Right renal cortex interstitium (tissue), 3 donors: ENCODE results near the gene TBC1D5. TPM values are rescaled to one million over a fixed set of nuclear protein-coding genes. Genes with fewer than 3 reads are reported as not detected.

Source experiments
- DNase-seq, 3 donors: peaks; one replicate each; pipeline ENCODE4 v3.0.0-alpha.2; 2013; ENCODE audit warnings: low read depth in 3 of 3, low spot score in 2 of 3
- polyA plus RNA-seq, 3 donors: library from polyadenylated mRNA; unstranded; fragments of 120-200 nt; gene quantifications; one replicate each; pipeline ENCODE4 v1.2.1, GENCODE V29; 2013; ENCODE audit not compliant: insufficient read length in 3 of 3

Gene TBC1D5
- polyA plus RNA-seq, 3 donors = 54.7 to 58.8 (median 55.2) TPM

DNA sequence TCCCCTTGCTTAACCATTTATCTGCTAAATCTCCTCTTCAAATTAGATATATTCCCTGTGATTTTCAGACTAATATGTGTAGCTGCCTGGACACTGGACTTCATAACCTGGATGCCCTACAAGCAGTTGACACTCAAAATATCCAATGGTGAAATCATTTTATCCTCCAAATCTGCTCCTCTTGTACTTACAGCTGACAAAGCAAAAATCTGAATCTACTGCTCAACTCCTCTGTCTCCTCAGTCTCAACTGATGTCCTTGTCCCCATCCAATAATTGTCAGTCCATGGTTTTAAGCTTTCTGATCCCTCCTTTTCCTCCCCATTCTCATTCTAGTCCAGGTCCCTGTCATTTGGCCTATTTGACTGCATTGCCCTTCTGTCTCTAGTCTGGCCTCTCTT, 411.8 kb downstream of the TBC1D5 start:
- DNase-seq = no peak

GRCh38 chr3:17329927-17330326, 412.5 kb downstream of the TBC1D5 start:
- no peak for DNase-seq

DNA sequence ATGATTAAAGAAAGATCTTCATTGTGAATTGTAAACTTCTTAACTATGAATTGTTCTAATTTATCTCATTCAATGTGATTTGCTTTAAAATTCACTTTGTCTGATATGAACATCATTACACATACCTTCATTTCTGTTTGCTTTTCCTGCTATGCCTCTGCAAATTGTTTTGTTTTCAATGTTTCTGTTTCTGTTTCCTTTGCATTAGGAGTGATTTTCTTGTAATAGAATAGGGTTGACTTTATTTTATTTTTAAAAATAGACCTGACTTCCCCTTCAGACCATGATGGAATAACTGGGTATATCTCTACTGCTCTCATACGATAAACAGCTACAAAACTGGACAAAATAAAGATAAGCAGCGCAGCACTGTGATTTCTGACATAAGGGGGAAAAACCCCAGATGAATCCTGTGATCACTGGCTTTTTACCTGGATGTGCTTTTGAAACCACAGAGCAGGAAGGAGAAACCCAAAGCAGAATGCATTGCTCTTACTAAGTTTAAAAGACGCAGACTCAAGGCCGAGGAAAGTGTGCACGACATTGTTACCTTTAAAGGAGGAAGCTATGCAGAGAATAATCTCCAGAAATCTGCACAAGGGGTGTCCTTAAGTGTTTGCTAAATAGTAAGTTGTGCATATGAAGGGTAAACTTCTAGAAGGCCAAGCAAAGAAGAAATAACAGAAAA, 420.2 kb downstream of the TBC1D5 start:
- DNase-seq = no peak

DNA sequence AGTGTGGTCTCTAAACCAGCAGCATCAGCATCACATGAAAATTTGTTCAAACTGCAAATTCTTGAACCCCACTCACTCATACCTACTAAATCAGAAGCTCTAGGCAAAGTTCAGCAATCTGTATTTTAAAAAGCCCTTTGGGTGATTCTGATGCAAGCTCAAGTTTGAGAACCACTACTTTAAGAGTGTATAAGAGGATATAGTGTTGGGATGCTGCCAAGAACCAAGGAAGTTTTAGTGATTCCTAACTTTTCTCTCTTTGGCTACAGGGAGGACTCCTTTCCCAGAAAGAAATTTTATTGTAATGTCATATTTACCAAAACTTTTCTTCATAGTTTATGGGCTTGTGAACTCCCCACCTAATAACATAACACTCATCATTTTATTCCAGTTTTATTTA, 422.2 kb downstream of the TBC1D5 start:
- no peak for DNase-seq

- no peak for DNase-seq
Observed at GRCh38 chr3:17315897-17316296, 426.5 kb downstream of the TBC1D5 start.

DNA sequence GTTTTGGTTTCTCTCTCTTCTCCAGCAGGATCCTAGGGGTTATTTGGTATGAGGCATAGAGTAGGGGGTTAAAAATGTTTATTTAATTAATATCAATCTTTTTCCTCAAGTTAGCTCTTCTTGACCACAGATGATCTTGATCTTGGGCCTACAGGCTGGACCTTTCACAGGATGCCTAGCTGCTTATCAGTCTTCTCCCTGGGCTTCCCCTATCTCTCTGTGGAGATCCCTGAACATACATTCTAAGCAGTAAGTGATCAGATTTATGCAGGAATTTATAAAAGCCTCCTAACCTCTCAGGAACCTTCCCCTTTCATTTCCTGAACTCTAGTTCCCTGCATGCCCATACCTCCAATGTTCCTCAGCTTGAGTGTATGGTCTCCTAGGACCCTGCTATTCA, 428.3 kb downstream of the TBC1D5 start:
- DNase-seq = no peak

DNA sequence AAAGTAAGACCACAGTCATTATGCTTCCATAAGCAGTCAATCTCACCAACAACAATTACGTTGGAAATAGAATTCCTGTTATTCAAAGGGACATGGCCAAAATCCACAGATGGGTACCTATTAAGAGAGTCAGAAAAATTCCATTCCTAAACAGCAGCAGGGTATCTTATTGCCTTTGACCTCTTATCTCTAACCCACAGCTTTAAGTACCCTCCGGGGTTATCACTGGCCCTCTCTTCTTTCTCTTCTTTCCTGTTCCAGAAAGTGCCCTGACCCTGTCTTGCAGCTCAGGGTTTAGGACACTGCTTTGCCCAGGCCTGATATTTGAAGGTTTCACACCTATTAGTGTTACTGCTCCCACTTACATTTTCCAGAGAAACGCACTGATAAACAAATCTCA, 428.7 kb downstream of the TBC1D5 start:
- DNase-seq = no peak

DNA sequence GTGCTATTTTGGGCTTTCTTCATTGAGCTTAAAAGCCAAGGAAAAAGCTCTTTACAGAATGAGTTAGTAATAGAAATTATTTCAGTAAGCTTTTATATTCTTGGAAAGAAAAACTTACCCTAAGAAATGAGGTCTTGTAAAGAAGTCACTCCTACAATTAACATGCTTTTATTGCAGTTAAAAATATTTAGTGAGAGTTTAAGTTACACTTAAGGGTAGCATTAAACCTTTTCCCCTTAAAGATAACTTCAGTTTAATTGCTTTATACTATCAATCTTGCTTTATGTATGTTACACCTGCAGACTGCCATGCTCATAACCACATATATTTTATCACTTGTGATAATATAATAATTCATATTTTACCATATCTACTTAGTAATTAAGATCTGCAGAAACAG, 431.4 kb downstream of the TBC1D5 start:
- no peak for DNase-seq

DNA sequence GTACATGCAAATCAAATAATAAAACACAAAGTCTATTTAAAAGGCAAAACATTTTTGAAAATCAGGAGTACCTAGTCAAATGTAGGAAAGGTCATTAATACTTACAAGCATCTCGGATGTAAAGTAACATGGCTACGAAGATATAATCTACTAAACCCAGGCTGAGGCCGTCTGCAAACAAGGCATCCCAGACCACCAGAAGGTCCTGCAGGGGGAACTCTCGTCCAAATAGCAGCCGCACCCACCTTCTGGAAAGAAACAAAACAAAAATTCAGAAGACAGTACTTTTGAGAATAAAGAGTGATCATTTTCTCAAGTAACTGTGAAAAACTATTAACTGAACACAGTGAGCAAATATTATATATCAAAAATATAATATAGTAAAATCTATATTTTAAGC, 434.5 kb downstream of the TBC1D5 start:
- no peak for DNase-seq

DNA sequence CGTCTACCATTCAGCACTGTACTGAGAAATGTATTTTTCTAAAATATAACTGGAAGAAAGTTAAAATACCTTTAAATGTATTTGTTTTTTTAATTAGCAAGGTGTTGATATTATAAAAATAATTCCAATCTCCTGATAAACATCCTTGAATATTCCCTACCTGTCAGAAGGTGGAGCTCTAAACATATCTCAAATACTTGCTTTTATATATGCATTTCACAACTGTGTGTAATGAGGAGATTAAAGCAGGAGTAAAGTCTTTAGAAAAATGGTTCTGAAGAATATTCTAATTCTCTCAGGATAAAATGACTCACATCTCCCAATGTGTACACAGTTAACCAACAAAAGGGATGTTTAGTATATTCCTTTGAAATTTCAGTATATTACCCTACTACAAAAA, 434.9 kb downstream of the TBC1D5 start:
- DNase-seq = no peak

DNA sequence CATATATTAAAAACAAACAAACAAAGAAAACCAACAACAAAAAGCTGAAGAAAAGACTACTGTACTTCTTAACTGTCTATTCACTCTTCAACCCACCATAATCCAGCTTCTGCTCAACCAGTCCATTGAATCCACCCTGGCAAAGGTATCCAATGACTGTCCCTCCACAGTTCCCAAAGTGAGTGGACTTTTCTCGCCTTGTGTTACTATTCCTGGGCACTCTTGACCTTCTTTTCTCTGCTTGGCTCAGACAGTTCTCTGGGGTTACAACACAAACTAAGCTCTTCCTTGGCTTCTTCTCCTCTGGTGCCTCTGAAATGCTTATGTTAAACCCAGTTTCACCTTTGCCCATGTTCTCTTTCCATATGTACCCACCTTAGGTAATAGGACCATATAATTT, 437.5 kb downstream of the TBC1D5 start:
- DNase-seq = no peak

DNA sequence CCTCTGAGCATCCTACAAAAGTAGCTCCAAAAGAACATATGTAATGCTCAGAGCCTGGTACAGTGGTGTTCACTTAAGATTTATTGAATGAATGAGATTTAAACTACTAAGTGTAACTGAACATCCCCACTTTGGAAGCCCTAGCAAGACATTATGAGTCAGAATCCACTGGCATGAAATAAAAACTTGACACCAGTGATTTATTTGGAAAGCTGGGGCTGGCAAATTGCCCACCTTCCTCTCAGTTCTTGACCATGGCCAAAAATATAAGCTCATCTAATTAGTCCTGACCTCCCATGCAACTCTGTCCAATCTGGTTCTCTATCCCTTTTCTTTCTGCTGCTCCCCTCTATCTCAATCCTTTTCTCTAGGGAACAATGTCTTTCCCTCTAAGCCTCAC, 439.7 kb downstream of the TBC1D5 start:
- no peak for DNase-seq

DNA sequence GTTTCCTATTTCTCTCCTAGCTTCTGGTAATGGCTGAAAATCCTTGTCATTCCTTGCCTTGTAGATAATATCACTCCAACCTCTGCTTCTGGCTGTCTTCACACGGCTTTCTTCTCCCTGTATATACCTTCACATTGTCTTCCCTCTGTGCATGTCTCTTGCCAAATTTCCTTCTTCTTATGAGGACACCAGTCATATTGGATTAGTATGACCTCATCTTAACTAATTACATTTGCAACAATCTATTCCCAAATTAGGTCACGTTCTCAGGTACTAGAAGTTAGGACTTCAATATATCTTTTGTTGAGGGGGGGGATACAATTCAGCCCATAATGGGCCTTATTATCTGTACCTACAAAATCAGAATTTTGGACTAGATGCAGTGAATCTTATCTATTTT, 440.3 kb downstream of the TBC1D5 start:
- DNase-seq = no peak

GRCh38 chr3:17301271-17301670, 441.2 kb downstream of the TBC1D5 start:
- no peak for DNase-seq

- DNase-seq = no peak
Observed at GRCh38 chr3:17300441-17300840, 442.0 kb downstream of the TBC1D5 start.

DNA sequence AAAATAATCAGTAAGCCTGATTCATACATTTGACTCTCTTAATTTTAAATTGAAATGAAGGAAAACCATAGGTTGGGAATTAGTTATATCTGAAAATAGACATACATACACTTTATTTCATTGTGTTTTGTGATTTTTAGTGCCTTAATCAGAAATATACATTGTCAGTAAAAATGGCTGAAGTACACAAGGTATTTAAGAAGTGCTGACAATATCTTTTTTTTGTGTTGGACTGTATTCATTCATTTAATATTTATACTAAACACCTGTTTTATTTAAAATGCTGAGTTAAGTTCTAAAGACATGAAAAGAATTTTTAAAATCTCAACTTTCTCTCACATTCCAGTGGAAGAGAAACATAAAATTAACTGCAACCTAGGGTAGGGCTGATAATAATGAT, 444.4 kb downstream of the TBC1D5 start:
- DNase-seq = no peak

DNA sequence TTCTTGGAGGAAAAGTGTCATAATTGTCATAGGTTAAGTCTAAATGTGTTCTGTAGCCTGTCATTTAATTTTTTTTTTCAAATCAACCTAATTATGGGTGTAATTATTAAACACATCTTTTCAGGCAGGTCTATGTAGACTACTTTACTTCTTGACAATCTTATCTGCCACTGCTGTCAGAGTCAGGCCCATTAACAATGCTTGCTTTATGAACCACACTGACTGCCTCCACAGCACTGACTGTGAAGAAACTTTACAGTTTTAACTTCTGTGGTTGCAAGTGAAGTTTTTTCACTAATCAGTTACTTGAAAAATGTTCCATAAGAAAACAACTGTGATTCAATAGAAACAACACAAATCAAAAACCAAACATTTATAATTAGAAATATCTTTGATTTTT, 449.9 kb downstream of the TBC1D5 start:
- no peak for DNase-seq

DNA sequence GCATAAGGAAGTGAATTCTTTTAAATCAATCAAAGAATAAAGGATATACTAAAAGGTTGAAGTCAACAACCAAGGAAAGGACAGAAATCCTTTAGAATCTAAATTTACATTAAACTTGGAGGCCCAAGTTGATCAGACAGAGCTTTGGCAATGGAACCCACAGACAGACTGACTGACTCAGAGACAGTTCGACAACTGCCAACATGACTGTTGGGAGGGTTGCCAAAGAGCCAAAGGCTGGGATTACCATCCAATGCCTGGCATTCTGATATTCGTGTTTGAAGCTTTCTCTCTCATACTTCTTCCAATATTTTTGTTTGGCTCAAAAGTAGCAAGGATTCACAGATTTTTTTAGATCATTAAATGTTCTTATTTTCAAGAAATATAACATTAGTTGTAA, 451.5 kb downstream of the TBC1D5 start:
- DNase-seq = no peak

GRCh38 chr3:17288839-17289399, 453.5 kb downstream of the TBC1D5 start:
- no peak for DNase-seq

GRCh38 chr3:17287006-17287689, 455.3 kb downstream of the TBC1D5 start:
- no peak for DNase-seq

DNA sequence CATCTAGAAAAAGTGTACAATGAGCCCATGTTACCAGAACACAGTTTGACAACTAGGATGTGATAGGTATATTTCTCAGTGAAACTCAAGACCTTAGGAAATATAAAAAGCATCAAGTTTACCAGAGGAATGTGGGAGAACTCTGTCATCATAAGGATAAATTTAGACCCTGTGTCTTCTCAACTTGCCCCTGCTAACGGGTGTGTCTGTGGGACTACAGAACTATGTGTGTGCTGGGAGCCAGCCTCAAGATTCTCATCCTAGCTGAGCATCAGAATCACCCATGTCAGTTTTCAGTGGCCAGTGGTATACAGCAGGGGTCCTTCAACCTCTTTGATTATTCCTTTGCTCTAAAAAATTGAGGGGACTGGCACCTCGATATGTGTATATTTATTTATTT, 464.4 kb downstream of the TBC1D5 start:
- DNase-seq = no peak

- DNase-seq = no peak
Observed at GRCh38 chr3:17266846-17267245, 475.6 kb downstream of the TBC1D5 start.
